GM21528 (cell line): ENCODE results near the gene VTI1A.
"Not testable (repeated sequence)": the region's sequence is repeated elsewhere in the genome, so short reads cannot be mapped to it uniquely, and the experiment has no call there.

Experiments
- ATAC-seq: cut with Tn5 transposase; IDR thresholded peaks from one replicate; pipeline ENCODE4 v1.9.1; 2021; ENCODE audit warnings: mild to moderate bottlenecking, moderate library complexity; ENCODE audit not compliant: unreplicated experiment, low FRiP score

Gene VTI1A

GRCh38 chr10:112446855-112447619 is at the start of gene VTI1A, which contains the start of gene ZDHHC6:
Gene VTI1A (plus strand): TSS chr10:112447215. CDS start chr10:112447374, 159 bp downstream.
Gene ZDHHC6 (minus strand): TSS chr10:112446914. CDS start chr10:112445436, 1,478 bp downstream.
- ATAC-seq, result peak; percentile 94

- no peak for ATAC-seq
Measured at GRCh38 chr10:112397592-112397991, 49.4 kb upstream of the VTI1A start.

- ATAC-seq, result no peak
Measured at GRCh38 chr10:112402917-112403316, 44.1 kb upstream of the VTI1A start.

- ATAC-seq, result no peak
Measured at GRCh38 chr10:112404617-112405016, 42.4 kb upstream of the VTI1A start.

- ATAC-seq, result not testable (repeated sequence)
Measured at GRCh38 chr10:112406806-112407205, 40.2 kb upstream of the VTI1A start.

- ATAC-seq, result no peak
Measured at GRCh38 chr10:112407696-112408095, 39.3 kb upstream of the VTI1A start.

- no peak for ATAC-seq
Measured at GRCh38 chr10:112409299-112409698, 37.7 kb upstream of the VTI1A start.

- no peak for ATAC-seq
Measured at GRCh38 chr10:112409755-112410154, 37.3 kb upstream of the VTI1A start.

- ATAC-seq, result no peak
Measured at GRCh38 chr10:112412696-112413095, 34.3 kb upstream of the VTI1A start.

GRCh38 chr10:112421731-112422130 is 25.3 kb upstream of the VTI1A start:
- ATAC-seq, result no peak

GRCh38 chr10:112424651-112425050 is 22.4 kb upstream of the VTI1A start:
- ATAC-seq, result no peak

GRCh38 chr10:112426111-112426510 is 20.9 kb upstream of the VTI1A start:
- ATAC-seq, result no peak

GRCh38 chr10:112429147-112429546 is 17.9 kb upstream of the VTI1A start:
- no peak for ATAC-seq

- ATAC-seq, result no peak
Measured at GRCh38 chr10:112429654-112430230, 17.3 kb upstream of the VTI1A start.

- no peak for ATAC-seq
Measured at GRCh38 chr10:112433136-112433535, 13.9 kb upstream of the VTI1A start.

GRCh38 chr10:112434988-112435619 is 11.9 kb upstream of the VTI1A start:
- no peak for ATAC-seq

GRCh38 chr10:112438356-112438755 is 8.7 kb upstream of the VTI1A start:
- no peak for ATAC-seq

GRCh38 chr10:112441520-112441919 is 5.5 kb upstream of the VTI1A start:
- no peak for ATAC-seq

- no peak for ATAC-seq
Measured at GRCh38 chr10:112442063-112442462, 5.0 kb upstream of the VTI1A start.

- peak; percentile 45 for ATAC-seq
Measured at GRCh38 chr10:112446055-112446854, 760 bp upstream of the VTI1A start.

GRCh38 chr10:112447620-112447928 is 559 bp downstream of the VTI1A start:
- no peak for ATAC-seq
